ENCODE measurements around the gene CCT5. TPM values are rescaled to one million over a fixed set of nuclear protein-coding genes. Genes with fewer than 3 reads are reported as not detected.

CCT5 gene
- polyA plus RNA-seq, 3 donors = 142 to 236 (median 229) TPM

GRCh38 chr5:10307206-10308148 lies 57.4 kb downstream of the CCT5 start, which contains the start of gene CMBL:
TSS of gene CMBL (minus strand) at chr5:10307902. CDS start at chr5:10290762, 17,140 bp downstream.
- Histone ChIP-seq H2AFZ (ENCODE audit: insufficient read depth, low read depth, low read length, poor library complexity, severe bottlenecking) (peak within 1 kb of the TSS; percentile 98), H3K4me3 (replicated peaks in 1 of 3; ENCODE audit: low read depth in 2 of 3, low read length in 3 of 3) (peak within 1 kb of the TSS; percentile 32 to 81 (median 38)), H4K20me1 (ENCODE audit: insufficient read depth, low read length) (no peaks in the 10 kb centered on the region), H3K27ac (ENCODE audit: low read depth in 1 of 2, low read length in 2 of 2) (no peak within 1 kb of the TSS), H3K27me3 (ENCODE audit: control insufficient read depth in 2 of 2, insufficient read depth in 2 of 2, low read length in 2 of 2) (peaks cover 0 to 3% of the 10 kb centered on the region in 2 donors), H3K4me1 (ENCODE audit: control insufficient read depth in 1 of 2, insufficient read depth in 2 of 2, low read length in 2 of 2) (peaks cover 4 to 6% of the 10 kb centered on the region in 2 donors), H3K36me3 (replicated peaks in 1 of 2; ENCODE audit: control insufficient read depth in 1 of 2, insufficient read depth in 2 of 2, low read length in 2 of 2) (no peaks in the 10 kb centered on the region), H3K79me2 (ENCODE audit: insufficient read depth, low read length) (no peaks in the 10 kb centered on the region), H3K9ac (ENCODE audit: insufficient read depth, low read length, poor library complexity, severe bottlenecking) (peak within 1 kb of the TSS; percentile 63), H3K4me2 (replicated peaks; ENCODE audit: extremely low read depth, low read length, poor library complexity, severe bottlenecking) (peak within 1 kb of the TSS; percentile 89), H3K9me3 (replicated peaks in 1 of 2; ENCODE audit: control insufficient read depth in 1 of 2, insufficient read depth in 1 of 2, low read length in 2 of 2) (no peaks in the 10 kb centered on the region)
- WGBS (ENCODE audit: insufficient coverage) = 0% methylated on average over 53 of the region's 56 CpGs
- Mint-ChIP-seq H3K27me3 (ENCODE audit: low read depth in 3 of 3) (peaks cover 2 to 18% (median 17%) of the 10 kb centered on the region in 3 donors), H3K36me3 (peaks cover 0 to 4% of the 10 kb centered on the region in 2 donors), H3K4me1 (peaks cover 24% of the 10 kb centered on the region), H3K4me3 (peak within 1 kb of the TSS; percentile 83 to 92), H3K9me3 (peaks cover 0 to 3% (median 0%) of the 10 kb centered on the region in 7 donors), H3K27ac (peak within 1 kb of the TSS in 1 of 7 donors; percentile 18)
- peak; percentile 6 to 25 (median 11) for DNase-seq
- intact Hi-C loops (cut with micrococcal nuclease) = no loop called here
- TF ChIP-seq CTCF (IDR thresholded peaks at IDR 0.05) = no peak

- no peak overlapping the region for H2AFZ ChIP-seq (ENCODE audit: insufficient read depth, low read depth, low read length, poor library complexity, severe bottlenecking)
- H3K4me3 ChIP-seq (replicated peaks in 1 of 3; ENCODE audit: low read depth in 2 of 3, low read length in 3 of 3) = no peak overlapping the region
- H3K27me3 ChIP-seq (ENCODE audit: control insufficient read depth in 2 of 2, insufficient read depth in 2 of 2, low read length in 2 of 2) = peaks cover 0 to 3% of the 10 kb centered on the region in 2 donors
- peaks cover 4 to 6% of the 10 kb centered on the region in 2 donors for H3K4me1 ChIP-seq (ENCODE audit: control insufficient read depth in 1 of 2, insufficient read depth in 2 of 2, low read length in 2 of 2)
- no peaks in the 10 kb centered on the region for H3K79me2 ChIP-seq (ENCODE audit: insufficient read depth, low read length)
- Mint-ChIP-seq H3K27me3 (ENCODE audit: low read depth in 3 of 3) (peaks cover 4 to 18% (median 16%) of the 10 kb centered on the region in 3 donors), H3K27ac (no peak overlapping the region), H3K9me3 (peaks cover 0 to 3% (median 0%) of the 10 kb centered on the region in 7 donors), H3K4me3 (peak overlapping the region in 1 of 2 donors; percentile 31), H3K4me1 (peaks cover 24% of the 10 kb centered on the region), H3K36me3 (peaks cover 0 to 4% of the 10 kb centered on the region in 2 donors)
- no peaks in the 10 kb centered on the region for H3K36me3 ChIP-seq (replicated peaks in 1 of 2; ENCODE audit: control insufficient read depth in 1 of 2, insufficient read depth in 2 of 2, low read length in 2 of 2)
- no peak for TF ChIP-seq CTCF (IDR thresholded peaks at IDR 0.05)
- H3K9me3 ChIP-seq (replicated peaks in 1 of 2; ENCODE audit: control insufficient read depth in 1 of 2, insufficient read depth in 1 of 2, low read length in 2 of 2) = no peaks in the 10 kb centered on the region
- intact Hi-C loops (cut with micrococcal nuclease) = no loop called here
- DNase-seq = no peak
- no peak overlapping the region for H3K9ac ChIP-seq (ENCODE audit: insufficient read depth, low read length, poor library complexity, severe bottlenecking)
- H3K4me2 ChIP-seq (replicated peaks; ENCODE audit: extremely low read depth, low read length, poor library complexity, severe bottlenecking) = no peak overlapping the region
- WGBS (ENCODE audit: insufficient coverage) = no CpG with 5 or more reads among the region's 6 CpGs
- H4K20me1 ChIP-seq (ENCODE audit: insufficient read depth, low read length) = no peaks in the 10 kb centered on the region
- no peak overlapping the region for H3K27ac ChIP-seq (ENCODE audit: low read depth in 1 of 2, low read length in 2 of 2)
These were observed 58.8 kb downstream of the CCT5 start for GRCh38 chr5:10308844-10309243.

Data from CD14-positive monocyte (primary cell).